BJ (cell line): Measurements from ENCODE around the gene PCSK2. TPM values are rescaled to one million over a fixed set of nuclear protein-coding genes. Genes with fewer than 3 reads are reported as not detected.

Source experiments
- CTCF ChIA-PET: fragments of 350-600 bp; formaldehyde crosslinking; extraction: SDS; loops from one replicate; lab custom pipeline; 2021; ENCODE audit warnings: antibody characterized with exemption, inconsistent platforms; lab: Yijun Ruan, JAX
- POLR2A ChIA-PET: fragments of 300-600 bp; sonication (Branson Sonifier 250); formaldehyde crosslinking; extraction: SDS; loops from one replicate; lab custom pipeline; 2021; ENCODE audit warnings: antibody characterized with exemption; lab: Charles Lee
- DNase-seq: peaks from one replicate; pipeline ENCODE4 v3.0.0-alpha.2; 2011; ENCODE audit warnings: low read depth
- H3K27me3 ChIP-seq: 2 replicates; pipeline ENCODE4 v1.6.0; 2011; ENCODE audit warnings: low read length; ENCODE audit not compliant: control insufficient read depth, insufficient read depth
- H3K36me3 ChIP-seq: 2 replicates; pipeline ENCODE4 v1.5.1; 2011; ENCODE audit warnings: low read length; ENCODE audit not compliant: control insufficient read depth, insufficient read depth
- H3K4me3 ChIP-seq: 2 replicates; pipeline ENCODE4 v1.5.1; 2011; ENCODE audit warnings: low read depth, mild to moderate bottlenecking, control low read depth, low read length
- CTCF ChIP-seq: IDR thresholded peaks from 2 replicates; pipeline ENCODE4 v1.5.1; 2011; ENCODE audit warnings: low read depth, mild to moderate bottlenecking, control low read depth, inconsistent platforms, low read length, moderate library complexity; ENCODE audit not compliant: insufficient read depth
- polyA plus RNA-seq: library from polyadenylated mRNA; depleted of rRNA; stranded (reverse); fragments of >200 nt; gene quantifications from 2 replicates; pipeline ENCODE4 v1.2.3, GENCODE V29; 2011

The PCSK2 gene
- polyA plus RNA-seq, 1 experiment = not detected

GRCh38 chr20:17504898-17505635 lies 278.2 kb downstream of the PCSK2 start:
- TF ChIP-seq CTCF = peak; percentile 54
- ChIA-PET CTCF (interaction anchor here (0.6 to 3.6 kb wide), 30 partner anchors 9 to 771 kb away, joined by 3 to 33 read pairs (median 3); partner anchors contain the start of genes BFSP1 and RRBP1), POLR2A (no interaction called here)

GRCh38 chr20:17505636-17506517 lies 279.0 kb downstream of the PCSK2 start:
- DNase-seq = no peak

More at GRCh38 chr20:17504898-17505635, 278.2 kb downstream of the PCSK2 start:
- Histone ChIP-seq H3K36me3 (no peaks in the 10 kb centered on the region), H3K4me3 (peak overlapping the region; percentile 50), H3K27me3 (no peaks in the 10 kb centered on the region)
- DNase-seq = no peak

GRCh38 chr20:17507032-17507431 lies 280.2 kb downstream of the PCSK2 start:
- ChIA-PET POLR2A (no interaction called here), CTCF (no interaction called here)
- DNase-seq = no peak
- Histone ChIP-seq H3K4me3 (no peak overlapping the region), H3K36me3 (no peaks in the 10 kb centered on the region), H3K27me3 (no peaks in the 10 kb centered on the region)
- TF ChIP-seq CTCF = no peak

More at GRCh38 chr20:17505636-17506517, 279.0 kb downstream of the PCSK2 start:
- Histone ChIP-seq H3K36me3 (no peaks in the 10 kb centered on the region), H3K27me3 (no peaks in the 10 kb centered on the region), H3K4me3 (no peak overlapping the region)
- ChIA-PET CTCF (interaction anchor here (0.6 to 3.6 kb wide), 26 partner anchors 8 to 770 kb away, joined by 3 to 33 read pairs (median 3); partner anchors contain the start of genes BFSP1 and RRBP1), POLR2A (no interaction called here)
- no peak for TF ChIP-seq CTCF

- H3K4me3 ChIP-seq = no peak overlapping the region
- ChIA-PET POLR2A (no interaction called here), CTCF (no interaction called here)
- no peak for DNase-seq
- no peaks in the 10 kb centered on the region for H3K36me3 ChIP-seq
- no peaks in the 10 kb centered on the region for H3K27me3 ChIP-seq
- no peak for TF ChIP-seq CTCF
Observed at GRCh38 chr20:17507531-17507930, 280.7 kb downstream of the PCSK2 start.

- TF ChIP-seq CTCF = no peak
- POLR2A ChIA-PET = no interaction called here
Observed at GRCh38 chr20:17508756-17509155, 281.9 kb downstream of the PCSK2 start.

More at GRCh38 chr20:17508756-17509155, 281.9 kb downstream of the PCSK2 start:
- DNase-seq = no peak
- Histone ChIP-seq H3K36me3 (no peaks in the 10 kb centered on the region), H3K4me3 (no peak overlapping the region), H3K27me3 (no peaks in the 10 kb centered on the region)
- CTCF ChIA-PET = interaction anchor here (0.6 to 0.9 kb wide), 2 partner anchors 173 to 487 kb away, joined by 3 to 4 read pairs; no protein-coding TSS in a partner anchor
